BJ (cell line): ENCODE measurements around the gene TBC1D10A. TPM values are rescaled to one million over a fixed set of nuclear protein-coding genes. Genes with fewer than 3 reads are reported as not detected.

ENCODE experiments used
- CTCF ChIA-PET: fragments of 350-600 bp; formaldehyde crosslinking; extraction: SDS; loops from one replicate; lab custom pipeline; 2021; ENCODE audit warnings: antibody characterized with exemption, inconsistent platforms; lab: Yijun Ruan, JAX
- POLR2A ChIA-PET: fragments of 300-600 bp; sonication (Branson Sonifier 250); formaldehyde crosslinking; extraction: SDS; loops from one replicate; lab custom pipeline; 2021; ENCODE audit warnings: antibody characterized with exemption; lab: Charles Lee
- DNase-seq: peaks from one replicate; pipeline ENCODE4 v3.0.0-alpha.2; 2011; ENCODE audit warnings: low read depth
- H3K27me3 ChIP-seq: 2 replicates; pipeline ENCODE4 v1.6.0; 2011; ENCODE audit warnings: low read length; ENCODE audit not compliant: control insufficient read depth, insufficient read depth
- H3K36me3 ChIP-seq: 2 replicates; pipeline ENCODE4 v1.5.1; 2011; ENCODE audit warnings: low read length; ENCODE audit not compliant: control insufficient read depth, insufficient read depth
- H3K4me3 ChIP-seq: 2 replicates; pipeline ENCODE4 v1.5.1; 2011; ENCODE audit warnings: low read depth, mild to moderate bottlenecking, control low read depth, low read length
- polyA plus RNA-seq: library from polyadenylated mRNA; depleted of rRNA; stranded (reverse); fragments of >200 nt; gene quantifications from 2 replicates; pipeline ENCODE4 v1.2.3, GENCODE V29; 2011
- TF ChIP-seq, protein P1 (sequence below): IDR thresholded peaks from 2 replicates; pipeline ENCODE4 v1.5.1; 2011; ENCODE audit warnings: low read depth, mild to moderate bottlenecking, control low read depth, inconsistent platforms, low read length, moderate library complexity; ENCODE audit not compliant: insufficient read depth

Gene TBC1D10A
- polyA plus RNA-seq, 1 experiment, result 22.1 TPM

DNA sequence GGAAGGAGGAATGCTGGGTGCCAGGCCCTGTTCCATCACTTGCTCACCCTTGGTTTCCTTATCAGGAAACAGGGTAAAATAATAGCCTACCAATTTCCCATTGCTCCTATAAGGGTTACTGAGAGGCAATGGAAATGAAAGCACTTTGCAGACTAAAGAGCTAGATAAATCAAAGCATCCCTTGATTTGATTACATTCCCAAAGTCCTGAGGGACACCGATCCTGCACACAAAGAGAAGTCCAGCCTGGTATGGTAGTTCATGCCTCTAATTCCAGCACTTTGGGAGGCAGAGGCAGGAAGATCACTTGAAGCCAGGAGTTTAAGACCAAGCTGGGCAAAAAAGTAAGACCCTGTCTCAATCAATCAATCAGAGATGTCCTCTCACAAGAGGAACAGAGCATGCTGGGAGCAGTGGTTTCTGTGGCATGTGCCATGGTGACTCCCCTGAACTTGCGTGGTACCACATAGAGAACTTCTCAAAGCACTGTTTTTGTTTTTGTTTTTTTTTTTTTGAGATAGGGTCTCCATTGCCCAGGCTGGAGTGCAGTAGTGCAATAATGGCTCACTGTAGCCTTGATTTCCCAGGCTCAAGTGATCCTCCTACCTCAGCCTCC is 10.7 kb downstream of the TBC1D10A start:
- no peak for DNase-seq
- H3K36me3 ChIP-seq, result peaks cover 4% of the 10 kb centered on the region
- ChIA-PET CTCF (interaction anchor here (0.7 to 2.1 kb wide), 2 partner anchors 28 to 70 kb away, joined by 3 to 6 read pairs; no protein-coding TSS in a partner anchor), POLR2A (no interaction called here)
- no peaks in the 10 kb centered on the region for H3K27me3 ChIP-seq
- H3K4me3 ChIP-seq, result no peak overlapping the region
- TF ChIP-seq, protein P1, sequence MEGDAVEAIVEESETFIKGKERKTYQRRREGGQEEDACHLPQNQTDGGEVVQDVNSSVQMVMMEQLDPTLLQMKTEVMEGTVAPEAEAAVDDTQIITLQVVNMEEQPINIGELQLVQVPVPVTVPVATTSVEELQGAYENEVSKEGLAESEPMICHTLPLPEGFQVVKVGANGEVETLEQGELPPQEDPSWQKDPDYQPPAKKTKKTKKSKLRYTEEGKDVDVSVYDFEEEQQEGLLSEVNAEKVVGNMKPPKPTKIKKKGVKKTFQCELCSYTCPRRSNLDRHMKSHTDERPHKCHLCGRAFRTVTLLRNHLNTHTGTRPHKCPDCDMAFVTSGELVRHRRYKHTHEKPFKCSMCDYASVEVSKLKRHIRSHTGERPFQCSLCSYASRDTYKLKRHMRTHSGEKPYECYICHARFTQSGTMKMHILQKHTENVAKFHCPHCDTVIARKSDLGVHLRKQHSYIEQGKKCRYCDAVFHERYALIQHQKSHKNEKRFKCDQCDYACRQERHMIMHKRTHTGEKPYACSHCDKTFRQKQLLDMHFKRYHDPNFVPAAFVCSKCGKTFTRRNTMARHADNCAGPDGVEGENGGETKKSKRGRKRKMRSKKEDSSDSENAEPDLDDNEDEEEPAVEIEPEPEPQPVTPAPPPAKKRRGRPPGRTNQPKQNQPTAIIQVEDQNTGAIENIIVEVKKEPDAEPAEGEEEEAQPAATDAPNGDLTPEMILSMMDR, result no peak

DNA sequence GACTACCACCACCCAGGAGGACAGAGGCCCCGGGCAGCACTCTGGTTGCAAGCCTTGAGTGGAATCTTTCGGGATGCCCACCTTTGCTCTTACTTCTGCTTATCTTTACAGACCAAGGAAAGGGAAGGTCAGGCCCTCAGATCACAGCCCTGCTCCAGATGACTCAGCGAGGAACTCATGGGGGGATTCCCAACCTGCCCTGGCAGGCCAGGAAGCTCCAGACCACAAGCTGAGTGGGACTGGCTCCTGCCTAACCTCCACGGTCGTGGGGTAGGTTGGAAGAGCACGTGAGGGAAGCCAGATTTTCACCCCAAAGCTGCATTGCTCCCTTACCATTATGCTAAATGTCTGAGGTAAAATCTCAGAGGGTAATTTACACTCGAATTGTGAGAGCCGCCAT is 11.8 kb downstream of the TBC1D10A start:
- H3K27me3 ChIP-seq, result no peaks in the 10 kb centered on the region
- POLR2A ChIA-PET, result no interaction called here
- H3K36me3 ChIP-seq, result peaks cover 4% of the 10 kb centered on the region
- H3K4me3 ChIP-seq, result no peak overlapping the region
- DNase-seq, result no peak
- TF ChIP-seq, protein P1, result no peak
- CTCF ChIA-PET, result interaction anchor here (0.6 to 2.1 kb wide), 2 partner anchors 16 to 27 kb away, joined by 3 to 6 read pairs; no protein-coding TSS in a partner anchor

DNA sequence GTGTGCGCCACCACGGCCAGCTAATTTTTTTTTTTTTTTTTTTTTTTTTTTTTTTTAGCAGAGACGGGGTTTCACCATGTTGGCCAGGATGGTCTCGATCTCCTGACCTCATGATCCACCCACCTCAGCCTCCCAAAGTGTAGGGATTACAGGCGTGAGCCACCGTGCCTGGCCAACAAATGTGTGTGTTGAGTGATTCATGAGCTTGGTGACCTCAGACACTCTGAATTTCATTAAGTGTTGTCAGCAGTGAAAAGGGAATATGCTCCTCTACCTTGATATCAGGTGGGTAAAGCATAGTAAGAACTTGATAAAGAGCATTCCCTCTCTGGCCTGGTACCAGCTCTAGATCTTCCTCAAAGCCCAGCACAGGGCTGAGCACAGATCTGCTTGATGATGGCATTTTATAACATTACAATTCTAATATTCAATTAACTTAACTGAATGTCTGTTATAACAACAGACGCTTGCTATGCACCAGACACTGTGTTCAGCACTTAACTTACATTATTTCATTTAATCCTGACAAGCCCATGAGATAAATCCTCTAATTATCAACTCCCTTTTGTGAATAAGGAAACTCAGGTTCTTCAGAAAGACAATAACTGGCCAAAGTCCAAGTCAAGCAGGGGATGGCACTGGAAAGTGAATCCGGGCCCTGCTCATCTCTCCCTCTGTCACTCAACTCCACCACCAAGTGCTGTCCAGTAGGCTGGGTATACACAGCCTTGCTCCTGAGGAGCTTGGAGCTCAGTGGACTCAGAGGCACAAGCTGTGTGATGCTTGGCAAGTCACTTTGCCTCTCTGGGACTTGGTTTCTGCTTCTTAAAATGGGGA is 13.0 kb downstream of the TBC1D10A start:
- no peak overlapping the region for H3K4me3 ChIP-seq
- no peak for DNase-seq
- ChIA-PET CTCF (interaction anchor here (1.2 kb wide), 1 partner anchor 26 kb away, joined by 6 read pairs; no protein-coding TSS in a partner anchor), POLR2A (no interaction called here)
- TF ChIP-seq, protein P1, result no peak
- 0 out of 2 replicates have a peak, but pooled peaks cover 1% of the 10 kb centered on the region for H3K36me3 ChIP-seq
- H3K27me3 ChIP-seq, result no peaks in the 10 kb centered on the region

DNA sequence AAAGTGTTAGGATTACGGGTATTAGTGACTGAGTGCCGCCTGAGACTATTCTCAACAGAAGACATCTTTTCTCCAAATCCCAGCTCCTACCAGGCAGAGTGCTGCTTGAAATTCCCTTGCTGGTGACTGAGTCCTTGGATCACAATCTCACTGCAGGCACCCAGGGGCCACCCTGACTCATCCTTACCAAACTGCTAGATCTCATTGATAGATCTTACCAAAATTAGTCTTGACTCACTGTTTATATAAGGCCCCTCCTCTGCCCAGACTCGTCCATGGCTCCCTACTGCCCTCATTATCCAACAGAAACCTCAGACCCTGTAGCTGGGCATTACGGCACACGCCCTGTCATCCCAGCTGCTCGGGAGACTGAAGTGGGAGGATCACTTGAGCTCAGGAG is 14.7 kb downstream of the TBC1D10A start:
- CTCF ChIA-PET, result interaction anchor here (1.0 to 1.2 kb wide), 2 partner anchors 12 to 24 kb away, joined by 5 to 8 read pairs; no protein-coding TSS in a partner anchor
- POLR2A ChIA-PET, result no interaction called here
- no peaks in the 10 kb centered on the region for H3K36me3 ChIP-seq

More for the DNA sequence above, 14.7 kb downstream of the TBC1D10A start:
- TF ChIP-seq, protein P1, result no peak
- Histone ChIP-seq H3K4me3 (no peak overlapping the region), H3K27me3 (no peaks in the 10 kb centered on the region)
- DNase-seq, result no peak
